Measurements from ENCODE around the gene DNAJB13.
"Not testable (repeated sequence)": the region's sequence is repeated elsewhere in the genome, so short reads cannot be mapped to it uniquely, and the experiment has no call there.

DNAJB13 gene

DNA sequence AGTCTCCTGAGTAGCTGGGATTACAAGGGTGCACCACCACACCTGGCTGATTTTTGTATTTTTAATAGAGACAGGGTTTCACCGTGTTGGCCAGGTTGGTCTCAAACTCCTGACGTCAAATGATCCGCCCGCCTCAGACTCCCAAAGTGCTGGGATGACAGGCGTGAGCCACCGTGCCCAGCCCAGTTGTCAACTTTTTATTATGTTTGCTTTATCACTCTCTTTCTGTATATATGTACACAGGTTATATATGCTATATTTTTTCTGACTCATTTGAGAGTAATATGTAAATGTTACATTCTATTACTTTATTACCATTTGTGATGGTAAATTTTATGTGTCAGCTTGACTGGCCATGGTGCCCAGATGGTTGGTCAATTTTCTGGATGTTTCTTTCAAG lies 18.9 kb upstream of the DNAJB13 start:
- H3K27ac ChIP-seq (ENCODE audit: low read length), result no peak overlapping the region
- H3K9ac ChIP-seq (ENCODE audit: low read length in 2 of 2), result no peak overlapping the region
- no peaks in the 10 kb centered on the region for H3K9me3 ChIP-seq (ENCODE audit: control insufficient read depth in 2 of 2, low read length in 2 of 2)
- no peak overlapping the region for H3K4me3 ChIP-seq (ENCODE audit: low read length in 2 of 2)
- H3K36me3 ChIP-seq (ENCODE audit: control insufficient read depth in 2 of 2, insufficient read depth in 2 of 2, low read length in 2 of 2), result peaks cover 21 to 29% of the 10 kb centered on the region in 2 donors
- no peaks in the 10 kb centered on the region for H3K27me3 ChIP-seq (ENCODE audit: control insufficient read depth in 1 of 2, insufficient read depth in 2 of 2, low read length in 2 of 2)
- H3K4me1 ChIP-seq (ENCODE audit: control insufficient read depth, insufficient read depth, low read length), result no peaks in the 10 kb centered on the region

DNA sequence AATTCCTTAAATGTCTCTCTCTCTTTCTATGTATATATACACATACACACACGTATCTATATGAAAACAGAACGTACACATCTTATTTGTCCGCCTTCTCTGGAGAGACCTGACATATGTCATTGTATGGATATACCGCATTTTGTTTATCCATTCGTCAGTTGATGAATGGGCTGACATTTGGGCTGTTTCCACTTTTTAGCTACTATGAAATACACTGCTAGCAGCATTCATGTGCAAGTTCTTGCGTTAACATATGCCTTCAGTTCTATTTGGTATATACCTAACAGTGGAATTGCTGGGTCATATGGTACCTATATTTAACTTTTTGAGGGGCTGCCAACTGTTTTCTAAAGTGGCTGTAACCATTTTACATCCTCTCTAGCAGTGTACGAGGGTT lies 18.0 kb upstream of the DNAJB13 start:
- Histone ChIP-seq H3K27me3 (ENCODE audit: control insufficient read depth in 1 of 2, insufficient read depth in 2 of 2, low read length in 2 of 2) (no peaks in the 10 kb centered on the region), H3K27ac (ENCODE audit: low read length) (no peak overlapping the region), H3K36me3 (ENCODE audit: control insufficient read depth in 2 of 2, insufficient read depth in 2 of 2, low read length in 2 of 2) (peaks cover 13 to 22% of the 10 kb centered on the region in 2 donors), H3K9me3 (ENCODE audit: control insufficient read depth in 2 of 2, low read length in 2 of 2) (no peaks in the 10 kb centered on the region), H3K4me3 (ENCODE audit: low read length in 2 of 2) (no peak overlapping the region), H3K4me1 (ENCODE audit: control insufficient read depth, insufficient read depth, low read length) (no peaks in the 10 kb centered on the region), H3K9ac (ENCODE audit: low read length in 2 of 2) (no peak overlapping the region)

DNA sequence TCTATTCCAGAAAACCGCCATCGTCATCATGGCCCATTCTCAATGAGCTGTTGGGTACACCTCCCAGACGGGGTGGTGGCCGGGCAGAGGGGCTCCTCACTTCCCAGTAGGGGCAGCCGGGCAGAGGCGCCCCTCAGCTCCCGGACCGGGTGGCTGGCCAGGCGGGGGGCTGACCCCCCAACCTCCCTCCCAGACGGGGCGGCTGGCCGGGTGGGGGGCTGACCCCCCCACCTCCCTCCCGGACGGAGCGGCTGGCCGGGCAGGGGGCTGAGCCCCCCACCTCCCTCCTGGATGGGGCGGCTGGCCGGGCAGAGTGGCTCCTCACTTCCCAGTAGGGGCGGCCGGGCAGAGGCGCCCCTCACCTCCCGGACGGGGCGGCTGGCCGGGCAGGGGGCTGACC lies 14.8 kb upstream of the DNAJB13 start:
- H3K27me3 ChIP-seq (ENCODE audit: control insufficient read depth in 1 of 2, insufficient read depth in 2 of 2, low read length in 2 of 2); H3K27ac ChIP-seq (ENCODE audit: low read length); H3K4me1 ChIP-seq (ENCODE audit: control insufficient read depth, insufficient read depth, low read length); H3K9ac ChIP-seq (ENCODE audit: low read length in 2 of 2); H3K4me3 ChIP-seq (ENCODE audit: low read length in 2 of 2); H3K9me3 ChIP-seq (ENCODE audit: control insufficient read depth in 2 of 2, low read length in 2 of 2): not testable (repeated sequence)
- H3K36me3 ChIP-seq (ENCODE audit: control insufficient read depth in 2 of 2, insufficient read depth in 2 of 2, low read length in 2 of 2), result peaks cover 8 to 13% of the 10 kb centered on the region in 2 donors

DNA sequence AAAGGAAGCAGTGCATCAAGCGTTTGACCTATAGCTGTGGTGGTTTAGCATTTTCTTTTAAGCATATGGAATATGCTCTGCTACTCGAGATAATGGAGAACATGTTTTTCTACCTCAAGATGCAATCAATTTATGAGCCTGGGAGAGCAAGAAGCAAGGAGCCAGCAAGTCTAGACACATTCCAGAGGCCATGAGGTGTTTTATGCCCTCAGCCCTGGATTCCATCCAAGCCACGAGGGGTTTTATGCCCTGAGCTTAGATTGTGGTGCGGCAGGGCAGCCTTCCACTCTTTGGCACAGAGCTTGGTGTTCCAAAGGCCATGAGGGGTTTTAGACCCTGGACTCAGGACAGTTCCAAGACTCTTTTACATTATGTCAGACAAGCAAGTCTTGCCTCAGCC lies 11.7 kb upstream of the DNAJB13 start:
- Histone ChIP-seq H3K4me1 (ENCODE audit: control insufficient read depth, insufficient read depth, low read length) (no peaks in the 10 kb centered on the region), H3K36me3 (ENCODE audit: control insufficient read depth in 2 of 2, insufficient read depth in 2 of 2, low read length in 2 of 2) (peaks cover 3 to 4% of the 10 kb centered on the region in 2 donors), H3K27ac (ENCODE audit: low read length) (no peak overlapping the region), H3K9ac (ENCODE audit: low read length in 2 of 2) (no peak overlapping the region), H3K9me3 (ENCODE audit: control insufficient read depth in 2 of 2, low read length in 2 of 2) (no peaks in the 10 kb centered on the region), H3K4me3 (ENCODE audit: low read length in 2 of 2) (no peak overlapping the region), H3K27me3 (ENCODE audit: control insufficient read depth in 1 of 2, insufficient read depth in 2 of 2, low read length in 2 of 2) (no peaks in the 10 kb centered on the region)

DNA sequence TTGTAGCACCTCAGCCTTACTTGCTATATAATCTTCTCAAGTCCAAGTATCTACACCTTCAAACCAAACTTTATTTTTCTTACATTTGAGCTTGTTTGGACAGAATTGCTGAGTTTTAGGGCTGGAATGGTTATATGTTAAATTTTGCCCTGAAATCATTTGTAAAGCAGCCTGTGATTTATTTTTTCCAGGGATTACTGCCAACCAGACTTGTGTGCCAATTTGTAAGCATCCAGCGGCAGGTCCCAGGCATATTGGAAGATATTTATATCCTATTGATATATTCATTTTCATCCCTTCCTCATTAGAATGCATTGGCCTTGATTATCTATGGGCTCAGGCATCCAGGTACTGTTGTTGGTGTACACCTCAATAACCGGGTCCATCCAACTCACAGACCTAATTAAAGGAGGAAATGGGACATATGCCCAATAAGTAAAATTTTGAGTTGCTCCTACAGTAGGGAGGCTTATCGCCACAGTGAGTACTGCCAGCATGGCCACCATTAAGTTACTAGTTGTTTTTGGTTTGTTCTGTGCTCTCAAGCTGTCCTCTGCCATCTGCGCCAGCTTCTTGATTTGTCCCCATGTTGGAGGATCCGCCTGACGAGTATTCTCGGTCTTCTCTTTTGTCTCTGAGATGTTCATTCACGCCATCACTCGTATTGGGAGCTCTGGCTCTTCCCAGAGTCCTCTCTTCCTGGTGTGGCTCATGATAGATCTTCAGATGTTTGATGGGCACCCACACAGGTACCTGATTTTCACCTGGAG lies 9.8 kb upstream of the DNAJB13 start:
- H3K9me3 ChIP-seq (ENCODE audit: control insufficient read depth in 2 of 2, low read length in 2 of 2), result no peaks in the 10 kb centered on the region
- H3K27me3 ChIP-seq (ENCODE audit: control insufficient read depth in 1 of 2, insufficient read depth in 2 of 2, low read length in 2 of 2), result no peaks in the 10 kb centered on the region
- H3K9ac ChIP-seq (ENCODE audit: low read length in 2 of 2), result no peak overlapping the region
- no peak overlapping the region for H3K4me3 ChIP-seq (ENCODE audit: low read length in 2 of 2)
- no peaks in the 10 kb centered on the region for H3K4me1 ChIP-seq (ENCODE audit: control insufficient read depth, insufficient read depth, low read length)
- no peaks in the 10 kb centered on the region for H3K36me3 ChIP-seq (ENCODE audit: control insufficient read depth in 2 of 2, insufficient read depth in 2 of 2, low read length in 2 of 2)
- H3K27ac ChIP-seq (ENCODE audit: low read length), result no peak overlapping the region

DNA sequence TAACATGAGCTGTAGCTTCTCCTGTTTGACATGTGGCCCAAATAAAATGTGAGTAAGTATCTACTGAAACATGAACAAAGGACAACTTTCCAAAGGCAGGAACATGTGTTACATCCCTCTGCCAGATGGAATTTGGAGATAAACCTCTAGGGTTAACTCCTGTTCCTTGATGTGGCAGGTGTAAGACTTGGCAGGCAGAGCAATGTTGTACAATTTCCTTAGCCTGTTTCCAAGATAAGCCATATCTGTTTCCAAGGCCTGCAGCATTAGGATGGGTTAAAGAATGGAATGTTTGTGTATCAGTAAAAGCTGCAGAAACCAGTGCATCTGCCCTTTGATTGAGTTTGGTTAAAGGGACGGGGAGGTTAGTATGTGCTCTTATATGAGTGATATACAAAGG lies 8.8 kb upstream of the DNAJB13 start:
- Histone ChIP-seq H3K4me3 (ENCODE audit: low read length in 2 of 2) (no peak overlapping the region), H3K27ac (ENCODE audit: low read length) (no peak overlapping the region), H3K9ac (ENCODE audit: low read length in 2 of 2) (no peak overlapping the region), H3K36me3 (ENCODE audit: control insufficient read depth in 2 of 2, insufficient read depth in 2 of 2, low read length in 2 of 2) (no peaks in the 10 kb centered on the region), H3K27me3 (ENCODE audit: control insufficient read depth in 1 of 2, insufficient read depth in 2 of 2, low read length in 2 of 2) (no peaks in the 10 kb centered on the region), H3K4me1 (ENCODE audit: control insufficient read depth, insufficient read depth, low read length) (no peaks in the 10 kb centered on the region), H3K9me3 (ENCODE audit: control insufficient read depth in 2 of 2, low read length in 2 of 2) (no peaks in the 10 kb centered on the region)

DNA sequence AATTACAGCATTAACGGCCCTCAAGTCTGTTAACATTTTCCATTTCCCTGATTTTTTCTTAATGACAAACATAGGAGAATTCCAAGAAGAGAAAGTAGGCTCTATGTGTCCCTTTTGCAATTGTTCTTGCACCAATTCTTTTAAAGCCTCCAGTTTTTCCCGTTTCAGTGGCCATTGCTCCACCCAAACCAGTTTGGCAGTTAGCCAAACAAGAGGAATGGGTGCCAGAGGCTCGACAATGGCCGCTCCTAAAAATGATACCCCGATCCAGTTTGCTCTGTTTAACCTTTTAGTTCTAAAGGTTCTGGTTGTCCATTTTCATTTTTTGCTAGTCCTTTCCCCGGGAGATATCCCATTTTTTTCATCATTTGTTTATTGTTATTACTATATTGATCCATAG lies 6.7 kb upstream of the DNAJB13 start:
- Histone ChIP-seq H3K4me3 (ENCODE audit: low read length in 2 of 2) (no peak overlapping the region), H3K27ac (ENCODE audit: low read length) (no peak overlapping the region), H3K36me3 (ENCODE audit: control insufficient read depth in 2 of 2, insufficient read depth in 2 of 2, low read length in 2 of 2) (no peaks in the 10 kb centered on the region), H3K9me3 (ENCODE audit: control insufficient read depth in 2 of 2, low read length in 2 of 2) (no peaks in the 10 kb centered on the region), H3K4me1 (ENCODE audit: control insufficient read depth, insufficient read depth, low read length) (no peaks in the 10 kb centered on the region), H3K27me3 (ENCODE audit: control insufficient read depth in 1 of 2, insufficient read depth in 2 of 2, low read length in 2 of 2) (no peaks in the 10 kb centered on the region), H3K9ac (ENCODE audit: low read length in 2 of 2) (no peak overlapping the region)

DNA sequence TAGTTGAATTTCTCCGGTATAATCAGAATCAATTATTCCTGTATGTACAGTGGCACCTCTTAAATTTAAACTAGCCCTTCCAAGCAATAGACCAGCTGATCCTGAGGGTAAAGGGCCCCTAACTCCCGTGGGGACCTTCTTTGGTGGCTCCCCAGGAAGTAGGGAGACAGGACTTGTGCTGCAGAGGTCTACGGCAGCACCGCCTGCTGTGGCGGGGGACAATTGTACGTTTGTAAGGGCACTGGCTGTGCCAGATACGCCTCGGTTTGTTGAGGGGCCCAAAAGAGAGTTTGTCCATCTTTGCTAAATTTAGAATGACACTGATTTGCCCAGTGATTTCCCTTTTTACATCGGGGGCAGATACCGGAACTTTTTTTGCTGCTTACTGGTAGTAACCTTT lies 5.9 kb upstream of the DNAJB13 start:
- no peaks in the 10 kb centered on the region for H3K9me3 ChIP-seq (ENCODE audit: control insufficient read depth in 2 of 2, low read length in 2 of 2)
- no peaks in the 10 kb centered on the region for H3K36me3 ChIP-seq (ENCODE audit: control insufficient read depth in 2 of 2, insufficient read depth in 2 of 2, low read length in 2 of 2)
- H3K27ac ChIP-seq (ENCODE audit: low read length), result no peak overlapping the region
- H3K4me3 ChIP-seq (ENCODE audit: low read length in 2 of 2), result no peak overlapping the region
- H3K9ac ChIP-seq (ENCODE audit: low read length in 2 of 2), result no peak overlapping the region
- no peaks in the 10 kb centered on the region for H3K27me3 ChIP-seq (ENCODE audit: control insufficient read depth in 1 of 2, insufficient read depth in 2 of 2, low read length in 2 of 2)
- H3K4me1 ChIP-seq (ENCODE audit: control insufficient read depth, insufficient read depth, low read length), result no peaks in the 10 kb centered on the region

DNA sequence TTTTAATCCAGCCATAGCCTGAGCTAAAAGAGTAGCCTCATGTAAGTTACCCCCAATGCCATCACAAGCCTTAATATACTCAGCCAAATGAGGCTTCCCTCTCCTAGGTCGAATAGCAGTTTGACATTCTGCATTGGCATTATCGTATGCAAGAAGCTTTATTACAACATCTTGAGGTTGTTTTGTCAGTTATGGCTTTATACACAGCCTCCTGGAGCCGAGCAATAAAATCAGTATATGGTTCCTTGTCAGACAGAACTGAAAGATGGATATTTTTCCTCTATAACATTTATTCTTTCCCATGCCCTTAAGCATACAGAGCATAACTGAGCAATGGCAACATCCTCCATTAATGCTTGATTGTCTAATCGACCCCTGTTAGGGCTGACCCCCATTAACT lies 5.4 kb upstream of the DNAJB13 start:
- Histone ChIP-seq H3K4me3 (ENCODE audit: low read length in 2 of 2) (no peak overlapping the region), H3K4me1 (ENCODE audit: control insufficient read depth, insufficient read depth, low read length) (no peaks in the 10 kb centered on the region), H3K36me3 (ENCODE audit: control insufficient read depth in 2 of 2, insufficient read depth in 2 of 2, low read length in 2 of 2) (no peaks in the 10 kb centered on the region), H3K9me3 (ENCODE audit: control insufficient read depth in 2 of 2, low read length in 2 of 2) (no peaks in the 10 kb centered on the region), H3K27ac (ENCODE audit: low read length) (no peak overlapping the region), H3K27me3 (ENCODE audit: control insufficient read depth in 1 of 2, insufficient read depth in 2 of 2, low read length in 2 of 2) (no peaks in the 10 kb centered on the region), H3K9ac (ENCODE audit: low read length in 2 of 2) (no peak overlapping the region)

DNA sequence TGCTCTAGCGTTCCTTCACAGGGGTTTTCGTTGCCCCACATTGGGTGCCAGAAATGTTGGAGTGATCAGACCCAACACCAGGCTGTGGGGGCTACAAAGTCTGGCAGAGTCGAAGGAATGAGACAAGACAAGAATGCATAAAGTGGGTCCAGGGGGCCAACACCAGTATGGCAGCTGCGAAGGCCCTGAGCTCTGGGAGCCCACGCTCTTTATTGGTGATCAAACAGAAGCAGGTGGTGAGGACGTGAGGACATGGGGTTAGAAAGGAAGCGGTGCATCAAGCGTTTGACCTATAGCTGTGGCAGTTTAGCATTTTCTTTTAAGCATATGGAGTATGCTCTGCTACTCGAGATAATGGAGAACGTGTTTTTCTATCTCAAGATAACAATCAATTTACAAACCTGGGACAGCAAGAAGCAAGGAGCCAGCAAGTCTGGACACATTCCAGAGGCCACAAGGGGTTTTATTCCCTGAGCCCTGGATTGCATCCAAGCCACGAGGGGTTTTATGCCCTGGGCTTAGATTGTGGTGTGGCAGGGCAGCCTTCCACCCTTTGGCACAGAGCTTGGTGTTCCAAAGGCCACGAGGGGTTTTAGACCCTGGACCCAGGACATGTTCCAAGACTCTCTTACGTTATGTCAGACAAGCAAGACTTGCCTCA lies 3.9 kb upstream of the DNAJB13 start:
- Histone ChIP-seq H3K9ac (ENCODE audit: low read length in 2 of 2) (no peak overlapping the region), H3K9me3 (ENCODE audit: control insufficient read depth in 2 of 2, low read length in 2 of 2) (no peaks in the 10 kb centered on the region), H3K36me3 (ENCODE audit: control insufficient read depth in 2 of 2, insufficient read depth in 2 of 2, low read length in 2 of 2) (no peaks in the 10 kb centered on the region), H3K27me3 (ENCODE audit: control insufficient read depth in 1 of 2, insufficient read depth in 2 of 2, low read length in 2 of 2) (no peaks in the 10 kb centered on the region), H3K27ac (ENCODE audit: low read length) (no peak overlapping the region), H3K4me1 (ENCODE audit: control insufficient read depth, insufficient read depth, low read length) (no peaks in the 10 kb centered on the region), H3K4me3 (ENCODE audit: low read length in 2 of 2) (no peak overlapping the region)

DNA sequence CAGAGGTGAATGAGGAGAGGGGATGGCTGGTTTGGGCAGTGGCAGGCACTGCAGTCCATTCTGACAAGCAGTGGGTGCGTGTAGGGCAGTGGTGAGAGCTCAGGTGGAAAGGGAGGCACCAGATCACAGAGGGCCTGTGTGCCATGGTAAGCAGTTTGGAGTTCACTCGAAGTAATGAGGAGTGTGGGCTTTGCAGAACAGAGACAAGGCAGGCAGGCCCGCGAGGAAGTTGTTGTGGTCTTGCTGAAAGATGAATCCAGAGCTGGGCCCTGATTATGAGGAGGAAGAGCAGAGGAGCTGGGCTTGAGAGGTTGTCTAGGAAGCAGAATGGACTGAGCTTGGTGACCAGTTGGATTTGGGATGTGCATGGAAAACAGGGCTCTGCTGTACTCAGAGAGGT lies 1.6 kb upstream of the DNAJB13 start:
- Histone ChIP-seq H3K4me1 (ENCODE audit: control insufficient read depth, insufficient read depth, low read length) (no peaks in the 10 kb centered on the region), H3K27ac (ENCODE audit: low read length) (no peak overlapping the region), H3K27me3 (ENCODE audit: control insufficient read depth in 1 of 2, insufficient read depth in 2 of 2, low read length in 2 of 2) (no peaks in the 10 kb centered on the region), H3K4me3 (ENCODE audit: low read length in 2 of 2) (no peak overlapping the region), H3K9me3 (ENCODE audit: control insufficient read depth in 2 of 2, low read length in 2 of 2) (no peaks in the 10 kb centered on the region), H3K36me3 (ENCODE audit: control insufficient read depth in 2 of 2, insufficient read depth in 2 of 2, low read length in 2 of 2) (no peaks in the 10 kb centered on the region), H3K9ac (ENCODE audit: low read length in 2 of 2) (no peak overlapping the region)
